Measurements from ENCODE around the gene ZFAND6.
"Not testable (repeated sequence)": the region's sequence is repeated elsewhere in the genome, so short reads cannot be mapped to it uniquely, and the experiment has no call there.

The ZFAND6 gene

GRCh38 chr15:80058851-80059785, at the start of gene ZFAND6:
ZFAND6 (plus strand) TSS chr15:80059676; CDS start chr15:80120345, 60,669 bp downstream.
- DNase-seq = peak; percentile 95

- DNase-seq = no peak
Observed at GRCh38 chr15:80010131-80010673, 49.3 kb upstream of the ZFAND6 start.

GRCh38 chr15:80011041-80011523, 48.4 kb upstream of the ZFAND6 start:
- DNase-seq = peak; percentile 65

- no peak for DNase-seq
Observed at GRCh38 chr15:80011596-80011995, 47.9 kb upstream of the ZFAND6 start.

GRCh38 chr15:80012060-80012726, 47.3 kb upstream of the ZFAND6 start:
- DNase-seq = no peak

GRCh38 chr15:80014186-80014585, 45.3 kb upstream of the ZFAND6 start:
- DNase-seq = peak; percentile 0

- DNase-seq = peak; percentile 4
Observed at GRCh38 chr15:80015156-80015555, 44.3 kb upstream of the ZFAND6 start.

GRCh38 chr15:80016506-80016905, 43.0 kb upstream of the ZFAND6 start:
- peak; percentile 44 for DNase-seq

- DNase-seq = peak; percentile 20
Observed at GRCh38 chr15:80017139-80017538, 42.3 kb upstream of the ZFAND6 start.

GRCh38 chr15:80019168-80019745, 40.2 kb upstream of the ZFAND6 start:
- peak; percentile 18 for DNase-seq

- DNase-seq = not testable (repeated sequence)
Observed at GRCh38 chr15:80020149-80020548, 39.3 kb upstream of the ZFAND6 start.

- peak; percentile 38 for DNase-seq
Observed at GRCh38 chr15:80020731-80021130, 38.7 kb upstream of the ZFAND6 start.

GRCh38 chr15:80026310-80026709, 33.2 kb upstream of the ZFAND6 start:
- peak; percentile 22 for DNase-seq

GRCh38 chr15:80026754-80027153, 32.7 kb upstream of the ZFAND6 start:
- DNase-seq = peak; percentile 25

GRCh38 chr15:80028937-80029336, 30.5 kb upstream of the ZFAND6 start:
- no peak for DNase-seq

- peak; percentile 48 for DNase-seq
Observed at GRCh38 chr15:80031841-80032240, 27.6 kb upstream of the ZFAND6 start.

GRCh38 chr15:80034629-80035028, 24.8 kb upstream of the ZFAND6 start:
- DNase-seq = peak; percentile 28

- no peak for DNase-seq
Observed at GRCh38 chr15:80036071-80036470, 23.4 kb upstream of the ZFAND6 start.

- peak; percentile 12 for DNase-seq
Observed at GRCh38 chr15:80041494-80042253, 17.8 kb upstream of the ZFAND6 start.

- DNase-seq = no peak
Observed at GRCh38 chr15:80042568-80042967, 16.9 kb upstream of the ZFAND6 start.

GRCh38 chr15:80045219-80045618, 14.3 kb upstream of the ZFAND6 start:
- not testable (repeated sequence) for DNase-seq

- no peak for DNase-seq
Observed at GRCh38 chr15:80049046-80049445, 10.4 kb upstream of the ZFAND6 start.
